Activated T-cell treated with anti-CD3 and anti-CD28 coated beads, Interleukin-2, amount 50 U/mL, for 72 hours (primary cell): ENCODE data around the gene NDUFA7. TPM values are rescaled to one million over a fixed set of nuclear protein-coding genes. Genes with fewer than 3 reads are reported as not detected.
"Not testable (repeated sequence)": the region's sequence is repeated elsewhere in the genome, so short reads cannot be mapped to it uniquely, and the experiment has no call there.

Source experiments
- ATAC-seq, 2 donors: fragments of 150-1000 bp; cut with Tn5 transposase; replicated peaks in 1 of 2; 2 replicates each; pipeline ENCODE4 v1.10.0; 2021; ENCODE audit warnings: moderate library complexity in 2 of 2, mild to moderate bottlenecking in 1 of 2
- DNase-seq, 2 donors: peaks; one replicate each; pipeline ENCODE4 v3.0.0; 2021 to 2022; ENCODE audit warnings: mixed read lengths in 1 of 2
- H3K27ac Mint-ChIP-seq: one replicate; pipeline ENCODE4 v1.8.0; 2022; ENCODE audit warnings: mild to moderate bottlenecking, moderate library complexity, mixed read lengths
- H3K27me3 Mint-ChIP-seq: one replicate; pipeline ENCODE4 v1.8.0; 2022; ENCODE audit warnings: low read depth, mixed read lengths
- H3K36me3 Mint-ChIP-seq, 2 donors: one replicate each; pipeline ENCODE4 v1.8.0; 2022; ENCODE audit warnings: mixed read lengths in 2 of 2, mild to moderate bottlenecking in 1 of 2; ENCODE audit not compliant: insufficient read depth in 2 of 2
- H3K4me1 Mint-ChIP-seq: one replicate; pipeline ENCODE4 v1.8.0; 2022; ENCODE audit warnings: low read depth, mixed read lengths
- H3K4me3 Mint-ChIP-seq, 2 donors: one replicate each; pipeline ENCODE4 v1.8.0; 2022; ENCODE audit warnings: mild to moderate bottlenecking in 2 of 2, mixed read lengths in 2 of 2, moderate library complexity in 2 of 2
- H3K9me3 Mint-ChIP-seq, 2 donors: one replicate each; pipeline ENCODE4 v1.8.0; 2022; ENCODE audit warnings: mixed read lengths in 2 of 2
- total RNA-seq, 2 donors: library from RNA; stranded (reverse); gene quantifications; one replicate each; pipeline ENCODE4 v1.2.3, GENCODE V29; 2022

NDUFA7 gene
- total RNA-seq, 2 donors from 2014 or later = 59.4 to 62.5 TPM

- Mint-ChIP-seq H3K27me3 (peaks cover 22% of the 10 kb centered on the region), H3K4me3 (no peak overlapping the region), H3K9me3 (peaks cover 2 to 3% of the 10 kb centered on the region in 2 donors), H3K36me3 (no peaks in the 10 kb centered on the region), H3K4me1 (peaks cover 14% of the 10 kb centered on the region), H3K27ac (no peak overlapping the region)
- ATAC-seq (peak in 1 of 2 donors; percentile 64), DNase-seq (no peak)
Measured at GRCh38 chr19:8355631-8356402, 34.6 kb upstream of the NDUFA7 start.

- H3K36me3 Mint-ChIP-seq, DNase-seq, H3K27ac Mint-ChIP-seq, H3K4me3 Mint-ChIP-seq, ATAC-seq, H3K9me3 Mint-ChIP-seq: not testable (repeated sequence)
- Mint-ChIP-seq H3K27me3 (peaks cover 26% of the 10 kb centered on the region), H3K4me1 (peaks cover 14% of the 10 kb centered on the region)
Measured at GRCh38 chr19:8352845-8353244, 31.7 kb upstream of the NDUFA7 start.

- Mint-ChIP-seq H3K27ac (no peak overlapping the region), H3K9me3 (peaks cover 2 to 3% of the 10 kb centered on the region in 2 donors), H3K27me3 (peaks cover 26% of the 10 kb centered on the region), H3K4me1 (peaks cover 14% of the 10 kb centered on the region), H3K4me3 (peak overlapping the region in 1 of 2 donors; percentile 9), H3K36me3 (no peaks in the 10 kb centered on the region)
- no peak for DNase-seq
- no peak for ATAC-seq
Measured at GRCh38 chr19:8352134-8352827, 31.1 kb upstream of the NDUFA7 start.

GRCh38 chr19:8349629-8350372, 28.6 kb upstream of the NDUFA7 start:
- not testable (repeated sequence) for H3K36me3 Mint-ChIP-seq, H3K4me3 Mint-ChIP-seq, ATAC-seq

DNA sequence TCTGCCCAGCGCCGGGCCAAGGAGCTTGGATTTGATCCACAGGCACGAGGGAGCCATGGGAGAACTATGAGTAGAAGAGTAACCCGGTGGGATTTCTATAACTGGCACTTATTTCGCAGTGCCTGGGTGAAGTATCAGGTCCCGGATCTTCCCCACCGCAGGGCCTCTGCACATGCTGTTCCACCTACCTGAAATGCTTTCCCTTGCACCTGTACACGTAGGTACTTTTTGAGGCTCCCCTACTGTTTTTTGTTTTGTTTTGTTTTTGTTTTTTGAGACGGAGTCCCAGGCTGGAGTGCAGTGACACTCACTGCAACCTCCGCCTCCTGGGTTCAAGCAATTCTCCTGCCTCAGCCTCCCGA, 22.3 kb upstream of the NDUFA7 start:
- Mint-ChIP-seq H3K4me1 (peaks cover 5% of the 10 kb centered on the region), H3K9me3 (no peaks in the 10 kb centered on the region), H3K36me3 (no peaks in the 10 kb centered on the region), H3K27ac (no peak overlapping the region), H3K4me3 (peak overlapping the region; percentile 85 to 86), H3K27me3 (peaks cover 19% of the 10 kb centered on the region)
- DNase-seq (no peak), ATAC-seq (peak; percentile 1 to 6)

More at GRCh38 chr19:8349629-8350372, 28.6 kb upstream of the NDUFA7 start:
- not testable (repeated sequence) for H3K27ac Mint-ChIP-seq, H3K4me1 Mint-ChIP-seq, H3K9me3 Mint-ChIP-seq, DNase-seq
- peaks cover 26% of the 10 kb centered on the region for H3K27me3 Mint-ChIP-seq

DNA sequence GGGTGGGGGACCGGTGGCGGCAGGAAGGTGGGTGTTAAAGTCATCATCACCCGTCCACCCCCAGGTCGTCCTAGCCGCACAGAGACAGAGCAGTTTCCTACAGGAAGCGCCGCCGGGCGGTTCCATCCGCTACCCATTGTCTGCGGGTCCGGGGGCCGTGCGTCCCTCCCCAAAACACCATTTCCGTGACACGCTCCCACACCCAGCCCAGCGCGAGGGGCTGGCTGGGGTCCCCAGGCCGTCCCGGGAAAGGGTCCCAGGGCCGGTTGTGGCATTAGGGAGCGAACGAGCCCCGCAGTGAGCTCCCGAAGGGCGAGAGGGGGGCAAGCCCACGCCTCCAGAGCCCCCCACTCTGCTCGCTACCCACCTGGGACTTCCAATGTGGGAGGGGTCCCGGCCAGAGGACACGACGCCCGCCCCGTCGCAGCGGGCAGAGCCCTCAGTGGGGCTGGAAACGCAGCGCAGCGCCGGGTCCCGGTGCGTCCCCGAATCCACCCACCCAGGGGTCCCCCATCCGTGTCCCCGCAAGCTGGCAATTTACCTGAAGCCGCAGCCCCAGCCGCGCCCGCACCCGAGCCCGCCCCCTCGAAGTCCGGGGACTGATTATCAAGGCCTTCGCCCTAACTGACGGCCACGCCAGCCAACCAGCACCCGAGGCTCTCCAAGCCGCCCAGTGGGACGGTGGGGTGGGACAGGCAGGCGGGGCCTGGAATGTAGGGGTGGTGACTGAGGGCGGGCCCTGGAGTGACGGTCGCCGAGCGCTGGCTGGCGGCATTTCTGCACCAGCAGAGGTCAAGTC, 21.7 kb upstream of the NDUFA7 start, which contains the start of gene KANK3:
Gene KANK3, minus strand, starts transcription at position 579 of the 799 bp plus-strand sequence. CDS start 5,434 bp downstream, outside the sequence.
- Mint-ChIP-seq H3K4me1 (peaks cover 5% of the 10 kb centered on the region), H3K9me3 (no peaks in the 10 kb centered on the region), H3K27ac (no peak within 1 kb of the TSS)

DNA sequence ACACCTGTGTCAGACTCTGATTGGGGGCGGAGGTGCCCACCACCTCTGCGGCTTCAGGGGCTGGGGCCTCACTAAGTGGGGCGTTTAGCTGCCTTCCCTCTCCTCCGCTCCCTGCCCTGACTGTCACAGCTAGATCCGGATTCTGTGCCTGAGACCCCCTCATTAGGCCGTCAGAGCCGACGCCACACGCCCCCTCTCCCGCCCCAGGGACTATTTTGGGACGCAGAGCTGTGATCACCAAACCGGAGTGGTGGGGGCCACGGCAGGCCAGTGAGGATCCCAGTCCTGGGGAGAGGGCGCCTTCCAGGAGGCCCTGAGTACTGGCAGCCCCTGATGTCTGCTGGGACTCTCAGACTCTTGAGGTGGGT, 21.1 kb upstream of the NDUFA7 start:
- no peak for ATAC-seq
- Mint-ChIP-seq H3K4me1 (peaks cover 5% of the 10 kb centered on the region), H3K27ac (no peak overlapping the region), H3K9me3 (no peaks in the 10 kb centered on the region), H3K4me3 (peak overlapping the region in 1 of 2 donors; percentile 43), H3K36me3 (no peaks in the 10 kb centered on the region), H3K27me3 (peaks cover 30% of the 10 kb centered on the region)
- DNase-seq = no peak

More for the DNA sequence above, 21.7 kb upstream of the NDUFA7 start, which contains the start of gene KANK3:
- Mint-ChIP-seq H3K27me3 (peaks cover 25% of the 10 kb centered on the region), H3K36me3 (no peaks in the 10 kb centered on the region), H3K4me3 (peak within 1 kb of the TSS; percentile 85 to 86)
- ATAC-seq (peak; percentile 100), DNase-seq (peak; percentile 95 to 97)

GRCh38 chr19:8341504-8341903, 20.3 kb upstream of the NDUFA7 start:
- H3K9me3 Mint-ChIP-seq, H3K36me3 Mint-ChIP-seq, DNase-seq, ATAC-seq, H3K4me1 Mint-ChIP-seq, H3K4me3 Mint-ChIP-seq, H3K27ac Mint-ChIP-seq: not testable (repeated sequence)
- H3K27me3 Mint-ChIP-seq = peaks cover 35% of the 10 kb centered on the region

DNA sequence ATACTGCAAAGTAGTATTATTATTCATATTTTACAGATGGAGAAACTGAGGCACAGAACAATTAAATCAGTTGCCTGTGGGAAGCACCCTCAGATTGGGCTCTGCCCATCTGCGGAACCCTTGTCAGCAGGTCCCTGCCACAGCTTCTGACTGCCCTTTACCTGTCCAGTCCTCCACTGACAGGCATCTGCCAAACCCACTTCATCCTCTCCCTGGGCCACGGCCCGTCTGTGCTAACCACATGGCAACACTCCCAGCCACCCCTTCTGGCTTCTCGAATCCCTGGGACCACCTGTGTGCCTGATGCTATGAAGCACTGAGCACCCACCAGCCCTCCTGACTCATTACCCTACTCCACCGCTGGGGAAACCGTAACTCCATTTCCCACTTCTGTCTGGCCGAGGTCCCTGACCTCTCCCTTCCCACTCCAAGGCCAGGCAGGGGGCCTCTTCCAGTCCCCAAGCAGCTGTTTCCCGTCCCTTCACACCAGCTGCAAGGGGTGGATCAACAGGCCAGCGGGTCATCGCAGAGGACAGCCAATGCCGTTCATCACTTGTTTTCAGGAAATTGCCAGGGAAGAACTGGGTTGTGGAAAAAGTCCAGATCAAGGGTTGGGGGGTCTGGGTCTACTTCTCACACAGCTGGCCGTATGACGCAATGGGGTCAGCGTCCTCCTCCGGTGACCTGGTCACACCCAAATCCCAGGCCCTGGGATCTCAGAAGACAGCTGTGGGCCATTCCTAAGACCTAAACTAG, 19.3 kb upstream of the NDUFA7 start:
- H3K9me3 Mint-ChIP-seq = no peaks in the 10 kb centered on the region
- H3K4me1 Mint-ChIP-seq = peaks cover 11% of the 10 kb centered on the region
- no peak overlapping the region for H3K4me3 Mint-ChIP-seq
- H3K36me3 Mint-ChIP-seq = no peaks in the 10 kb centered on the region
- peaks cover 45% of the 10 kb centered on the region for H3K27me3 Mint-ChIP-seq
- H3K27ac Mint-ChIP-seq = no peak overlapping the region
- ATAC-seq = no peak
- DNase-seq = no peak

- ATAC-seq (no peak), DNase-seq (no peak)
- Mint-ChIP-seq H3K9me3 (no peaks in the 10 kb centered on the region), H3K4me3 (no peak overlapping the region), H3K4me1 (peaks cover 11% of the 10 kb centered on the region), H3K36me3 (no peaks in the 10 kb centered on the region), H3K27me3 (peaks cover 44% of the 10 kb centered on the region), H3K27ac (no peak overlapping the region)
Measured at GRCh38 chr19:8338835-8339234, 17.7 kb upstream of the NDUFA7 start.

- no peak for DNase-seq
- ATAC-seq = no peak
- H3K36me3 Mint-ChIP-seq = no peaks in the 10 kb centered on the region
- no peak overlapping the region for H3K27ac Mint-ChIP-seq
- H3K4me3 Mint-ChIP-seq = no peak overlapping the region
- H3K4me1 Mint-ChIP-seq = peaks cover 6% of the 10 kb centered on the region
- peaks cover 36% of the 10 kb centered on the region for H3K27me3 Mint-ChIP-seq
- H3K9me3 Mint-ChIP-seq = no peaks in the 10 kb centered on the region
Measured at GRCh38 chr19:8337728-8338127, 16.6 kb upstream of the NDUFA7 start.

DNA sequence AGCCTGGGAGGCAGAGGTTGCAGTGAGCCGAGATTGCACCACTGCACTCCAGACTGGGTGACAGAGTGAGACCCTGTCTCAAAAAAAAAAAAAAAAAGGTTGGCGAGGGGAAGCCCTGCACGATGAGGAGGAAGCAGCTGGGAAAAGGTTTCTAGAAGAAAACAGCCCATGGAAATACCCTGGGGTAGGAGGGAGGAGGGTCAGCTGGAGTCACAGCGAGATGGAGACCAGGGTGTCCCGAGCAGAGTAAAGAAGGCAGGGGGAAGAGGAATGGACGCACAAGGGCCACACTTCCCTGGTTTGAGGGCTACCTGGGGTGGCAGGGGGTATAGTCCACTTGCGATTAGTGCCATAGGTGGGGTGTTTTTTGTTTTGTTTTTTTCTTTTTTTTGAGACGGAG, 15.5 kb upstream of the NDUFA7 start:
- Mint-ChIP-seq H3K27ac (no peak overlapping the region), H3K9me3 (no peaks in the 10 kb centered on the region), H3K4me3 (no peak overlapping the region), H3K27me3 (peaks cover 36% of the 10 kb centered on the region), H3K4me1 (peaks cover 6% of the 10 kb centered on the region), H3K36me3 (no peaks in the 10 kb centered on the region)
- DNase-seq (no peak), ATAC-seq (no peak)
